Amygdala (tissue), 56 donors: Measurements from ENCODE around the gene INTS1.

Experiments used
- DNase-seq, 56 donors: peaks; one replicate each; lab custom pipeline; 2025; lab: John Stamatoyannopoulos, UW

The INTS1 gene

GRCh38 chr7:1503816-1504775 is at the start of gene INTS1:
Gene INTS1, minus strand, starts transcription at chr7:1504389. Its CDS starts 429 bp downstream, at chr7:1503960.
- DNase-seq = peak; percentile 13 to 94 (median 84)

DNA sequence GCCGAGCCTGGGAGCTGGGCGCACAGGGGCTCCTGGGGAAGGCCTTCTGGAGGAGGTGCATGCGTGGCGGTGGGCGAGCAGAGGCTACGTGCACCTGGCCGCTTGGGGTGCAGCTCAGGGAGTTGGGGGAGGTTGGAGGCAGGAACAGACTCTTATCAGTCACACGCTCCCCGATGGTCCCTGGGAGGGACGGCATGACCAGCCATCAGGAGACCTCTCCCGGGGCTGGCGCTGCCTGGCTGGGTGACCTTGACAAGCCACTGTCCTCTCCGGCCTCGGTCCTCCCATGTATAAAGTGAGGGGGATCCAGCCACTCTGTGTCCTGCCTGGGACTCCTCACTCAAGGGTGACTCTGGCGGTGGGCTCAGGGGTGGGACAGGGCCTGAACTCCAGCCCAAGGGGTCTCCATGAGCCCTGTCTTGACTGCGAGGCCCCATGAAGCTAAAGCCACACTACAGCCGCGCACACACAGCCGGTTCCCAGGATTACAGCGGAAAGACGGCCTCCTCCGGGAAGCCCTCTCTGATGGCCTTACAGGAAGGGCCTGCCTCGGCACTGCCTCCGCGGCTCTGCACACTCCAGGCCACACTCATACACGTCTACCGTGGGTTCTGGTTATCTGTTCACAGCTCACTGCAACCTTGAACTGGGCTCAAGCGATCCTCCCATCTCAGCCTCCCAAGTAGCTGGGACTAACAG is 49.5 kb upstream of the INTS1 start:
- no peak for DNase-seq

DNA sequence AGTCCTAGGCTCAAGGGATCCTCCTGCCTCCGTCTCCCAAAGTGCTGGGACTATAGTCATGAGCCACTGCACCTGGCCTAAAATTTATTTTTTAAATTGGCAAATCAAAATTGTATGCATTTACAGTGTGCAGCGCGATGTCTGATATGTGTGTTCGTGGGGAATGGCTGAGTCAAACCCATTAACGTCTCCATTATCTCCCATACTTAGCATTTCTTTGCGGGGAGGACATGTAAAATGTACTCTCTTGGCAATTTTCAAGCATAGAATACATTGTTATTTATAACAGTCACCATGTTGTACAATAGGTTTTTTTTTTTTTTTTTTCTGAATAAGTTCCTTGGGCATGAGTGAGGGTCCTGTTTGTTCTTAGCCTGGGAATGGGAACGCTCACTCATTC is 48.0 kb upstream of the INTS1 start:
- no peak for DNase-seq

DNA sequence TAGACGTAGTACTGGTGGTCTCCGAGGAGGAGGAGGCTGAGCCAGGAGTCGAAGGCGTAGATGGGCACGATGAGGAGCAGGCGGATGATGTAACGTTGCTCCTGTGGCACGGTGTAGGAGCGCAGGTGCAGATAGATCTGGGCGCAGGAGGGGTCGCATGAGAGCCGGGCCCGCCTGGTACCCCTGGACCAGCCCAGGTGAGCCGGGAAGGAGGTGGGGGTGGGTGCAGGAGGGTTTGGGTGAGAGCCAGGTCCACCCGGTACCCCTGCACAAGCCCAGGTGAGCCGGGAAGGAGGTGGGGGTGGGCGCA is 46.6 kb upstream of the INTS1 start:
- no peak for DNase-seq

DNA sequence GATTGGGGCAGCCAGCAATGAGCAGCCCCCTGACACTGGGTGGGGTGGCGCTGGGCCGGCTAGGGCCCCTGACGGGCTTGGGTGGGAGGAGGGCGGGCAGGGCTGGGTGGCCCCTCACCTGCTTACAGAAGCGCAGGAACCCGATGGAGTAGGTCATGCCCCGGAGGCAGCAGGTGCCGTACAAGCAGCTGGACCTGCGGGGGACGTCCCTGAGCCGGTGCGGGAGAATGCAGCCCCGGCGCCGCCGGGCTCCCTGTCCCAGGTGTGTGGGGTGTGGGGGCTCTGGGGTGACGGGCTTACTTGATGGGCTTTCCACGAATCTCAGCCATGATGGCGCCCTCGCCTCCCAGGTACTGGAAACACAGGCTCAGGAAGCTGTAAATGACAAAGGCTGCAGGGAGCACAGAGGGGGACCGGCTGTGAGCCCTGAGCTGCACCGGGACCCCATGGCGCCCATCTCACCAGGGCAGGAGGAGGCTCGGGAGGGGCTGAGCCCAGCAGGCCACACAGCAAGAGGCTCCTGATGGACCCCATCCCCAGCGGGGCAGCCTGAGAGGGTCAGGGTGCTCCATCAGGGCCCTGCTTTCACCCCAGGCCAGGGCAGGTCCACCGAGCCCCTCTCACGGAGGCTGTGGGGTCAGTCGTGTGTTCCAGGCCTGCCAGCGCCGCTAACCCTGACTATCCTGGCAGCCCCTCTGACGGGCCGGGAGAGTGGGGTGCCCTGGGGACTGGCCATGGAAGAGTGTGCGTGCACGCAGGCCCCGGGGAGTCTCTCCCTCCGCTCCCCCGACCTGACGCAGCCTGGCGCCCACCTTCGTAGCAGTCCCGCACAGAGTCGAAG is 46.0 kb upstream of the INTS1 start:
- no peak for DNase-seq

- no peak for DNase-seq
Measured at GRCh38 chr7:1549357-1550004, 45.3 kb upstream of the INTS1 start.

GRCh38 chr7:1548944-1549343 is 44.8 kb upstream of the INTS1 start:
- no peak for DNase-seq

- no peak for DNase-seq
Measured at GRCh38 chr7:1548438-1548831, 44.2 kb upstream of the INTS1 start.

DNA sequence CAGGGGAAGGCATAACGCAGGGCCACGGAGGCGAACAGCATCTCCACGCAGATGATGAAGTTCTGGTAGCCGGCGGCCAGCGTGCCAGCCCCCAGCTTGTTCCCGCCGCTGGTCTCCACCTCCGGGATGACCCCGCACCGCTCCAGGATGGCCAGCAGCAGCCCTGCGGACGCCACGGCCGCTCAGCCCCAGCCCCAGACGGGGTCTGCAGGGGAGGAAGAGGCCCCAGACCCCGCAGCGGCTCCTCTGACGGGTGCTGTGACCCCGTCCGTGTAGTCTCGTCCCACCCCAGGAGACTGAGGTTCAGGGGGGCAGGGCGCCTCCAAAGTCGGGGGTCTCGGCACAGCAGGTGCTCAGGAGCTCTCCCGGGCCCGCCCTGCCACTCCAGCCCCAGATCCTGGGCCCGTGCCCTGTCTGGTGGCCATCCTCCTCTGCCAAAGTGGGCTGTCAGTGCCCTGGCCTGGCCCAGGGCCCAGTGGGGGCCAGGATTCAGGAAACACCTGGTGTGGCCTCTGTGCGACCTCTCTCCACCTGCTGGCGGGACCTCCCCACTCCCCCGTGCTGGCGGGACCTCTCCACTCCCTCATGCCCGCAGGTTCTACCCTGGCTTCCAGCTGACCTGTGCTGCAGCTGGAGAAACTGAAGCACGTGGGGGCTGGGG is 43.7 kb upstream of the INTS1 start:
- DNase-seq = no peak

DNA sequence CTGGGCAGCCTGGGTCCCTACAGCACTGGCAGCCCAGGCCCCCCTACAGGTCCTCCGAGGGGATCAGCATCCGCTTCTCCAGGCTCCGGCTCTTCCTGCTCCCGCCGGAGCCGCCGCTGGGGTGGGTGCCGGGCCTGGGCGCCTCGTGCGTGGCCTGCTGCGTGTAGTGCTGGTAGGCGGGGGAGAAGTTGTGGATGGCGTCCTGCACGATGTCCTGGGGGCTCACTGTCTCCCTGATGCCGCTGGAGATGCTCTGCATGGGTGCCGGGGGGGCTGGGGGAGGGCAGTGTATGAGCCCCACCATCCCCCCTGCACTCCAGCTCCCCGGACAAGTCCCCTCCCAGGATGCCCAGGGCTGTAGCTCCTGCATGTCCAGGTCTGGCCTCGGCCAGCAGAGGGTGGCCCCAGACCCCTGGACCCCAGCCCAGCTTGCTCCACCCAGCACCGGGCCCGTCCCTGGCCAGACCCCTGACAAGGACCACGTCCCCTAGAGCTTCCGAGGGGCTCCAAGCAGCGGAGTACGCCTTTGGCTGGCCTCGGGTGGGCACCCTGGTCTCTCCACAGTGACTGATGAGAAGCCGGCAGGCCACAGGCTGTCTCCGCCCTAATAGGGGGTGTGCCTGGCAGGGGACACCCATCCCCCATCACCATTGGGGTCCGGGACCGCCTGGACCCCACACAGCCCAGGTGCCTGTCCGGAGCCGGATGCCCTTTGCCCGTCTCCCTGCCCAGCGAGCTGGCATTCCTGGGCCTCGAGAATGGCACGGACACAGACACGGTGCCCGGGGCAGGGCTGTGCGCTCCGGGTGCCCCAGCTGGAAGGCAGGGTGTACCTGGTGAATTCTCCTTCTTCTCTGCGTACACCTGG is 43.0 kb upstream of the INTS1 start:
- no peak for DNase-seq

DNA sequence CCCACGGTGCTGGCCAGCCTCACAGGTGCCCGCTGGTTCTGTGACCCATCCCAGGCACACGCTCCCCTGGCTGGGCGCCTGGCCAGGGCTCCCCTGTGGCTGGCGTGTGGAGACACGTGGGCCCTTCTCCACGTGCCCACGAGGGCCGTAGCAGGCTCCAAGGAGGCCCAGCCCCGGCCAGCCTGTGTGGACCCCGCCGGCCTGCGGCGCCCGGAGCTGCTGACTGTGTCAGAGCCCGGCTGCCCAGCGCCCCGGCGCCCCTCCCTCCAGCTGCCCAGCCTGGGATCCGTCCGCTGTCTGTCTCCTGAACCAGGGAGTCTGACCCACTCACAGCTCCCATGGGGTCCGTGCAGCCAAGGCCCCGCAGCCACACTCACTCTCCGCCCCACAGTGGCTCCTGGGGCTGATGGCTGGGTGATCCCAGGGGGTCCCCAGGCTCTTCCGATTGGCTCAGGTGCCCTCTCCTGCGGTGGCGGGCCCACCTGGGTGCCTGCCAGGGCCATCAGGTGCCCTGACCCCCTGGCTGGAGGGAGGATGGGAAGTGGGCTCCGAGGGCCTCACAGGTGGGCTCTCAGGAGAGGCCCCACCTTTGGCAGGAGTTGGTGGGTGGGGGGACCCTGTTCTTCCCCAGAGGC is 42.2 kb upstream of the INTS1 start:
- no peak for DNase-seq

DNA sequence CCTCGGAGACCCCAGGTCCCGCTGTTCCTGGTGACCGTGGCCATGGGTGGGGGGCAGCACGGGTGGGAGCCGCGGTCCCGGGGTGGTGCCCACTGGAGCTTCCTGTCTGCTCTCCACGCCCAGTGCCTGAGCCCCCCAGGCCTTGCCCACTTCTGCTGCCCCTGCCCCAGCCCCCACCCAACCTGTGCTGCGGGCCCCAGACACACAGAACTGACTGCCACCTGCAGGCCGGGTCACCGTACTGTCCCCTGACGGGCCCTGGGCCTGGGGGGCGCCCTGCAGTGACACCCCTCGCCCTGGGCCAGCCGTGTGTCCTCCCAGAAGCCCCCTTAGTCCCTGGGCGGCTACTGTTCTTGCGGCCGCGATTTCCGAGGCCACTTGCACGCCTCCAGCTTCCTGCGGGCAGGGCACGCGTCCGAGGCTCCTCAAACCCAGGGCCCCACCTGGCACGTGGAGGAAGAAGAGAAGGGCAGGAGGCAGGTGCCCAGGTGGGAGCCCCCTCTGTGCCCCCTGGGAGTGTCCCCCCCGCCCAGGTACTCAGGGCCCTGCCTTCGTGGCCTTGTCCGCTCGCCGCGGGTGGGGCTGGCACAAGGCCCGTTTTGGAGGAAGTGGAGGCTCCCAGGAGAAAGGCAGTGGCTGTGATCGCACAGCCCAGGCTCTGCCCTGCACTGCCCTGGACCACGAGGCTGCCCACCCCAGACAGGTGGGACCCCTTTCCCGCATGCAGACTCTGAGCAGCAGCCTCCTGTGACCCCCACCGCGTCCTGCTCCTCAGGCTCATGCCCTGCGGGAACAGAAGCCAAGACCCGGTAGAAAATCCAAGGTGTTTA is 41.4 kb upstream of the INTS1 start:
- no peak for DNase-seq

DNA sequence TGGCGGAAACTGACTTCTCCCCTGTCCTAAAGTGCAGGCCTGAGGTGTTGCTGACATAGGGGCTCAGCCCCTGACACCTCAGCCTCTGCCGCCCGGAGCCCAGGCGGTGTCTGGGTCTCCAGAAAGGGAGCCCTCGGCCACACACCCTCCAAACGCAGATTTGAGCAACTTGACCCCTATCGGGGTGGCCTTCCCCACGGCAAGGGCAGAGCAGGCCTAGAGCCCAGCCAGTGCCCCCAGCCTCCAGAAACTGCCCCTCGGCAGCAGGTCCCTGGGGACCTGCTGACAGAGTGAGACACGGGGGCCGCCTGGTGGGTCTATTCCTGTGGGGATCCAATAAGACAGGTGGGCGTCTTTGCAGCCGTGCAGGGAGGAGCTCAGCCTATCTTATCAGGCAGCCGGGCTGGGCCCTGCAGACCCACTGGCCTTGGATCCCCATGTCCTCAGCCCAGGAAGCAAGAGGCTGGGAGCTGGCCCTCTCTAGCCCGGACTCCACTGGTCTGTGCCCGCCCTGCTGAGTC is 40.8 kb upstream of the INTS1 start:
- DNase-seq = no peak

- no peak for DNase-seq
Measured at GRCh38 chr7:1544178-1544895, 40.1 kb upstream of the INTS1 start.

- DNase-seq = no peak
Measured at GRCh38 chr7:1543826-1544177, 39.6 kb upstream of the INTS1 start.

DNA sequence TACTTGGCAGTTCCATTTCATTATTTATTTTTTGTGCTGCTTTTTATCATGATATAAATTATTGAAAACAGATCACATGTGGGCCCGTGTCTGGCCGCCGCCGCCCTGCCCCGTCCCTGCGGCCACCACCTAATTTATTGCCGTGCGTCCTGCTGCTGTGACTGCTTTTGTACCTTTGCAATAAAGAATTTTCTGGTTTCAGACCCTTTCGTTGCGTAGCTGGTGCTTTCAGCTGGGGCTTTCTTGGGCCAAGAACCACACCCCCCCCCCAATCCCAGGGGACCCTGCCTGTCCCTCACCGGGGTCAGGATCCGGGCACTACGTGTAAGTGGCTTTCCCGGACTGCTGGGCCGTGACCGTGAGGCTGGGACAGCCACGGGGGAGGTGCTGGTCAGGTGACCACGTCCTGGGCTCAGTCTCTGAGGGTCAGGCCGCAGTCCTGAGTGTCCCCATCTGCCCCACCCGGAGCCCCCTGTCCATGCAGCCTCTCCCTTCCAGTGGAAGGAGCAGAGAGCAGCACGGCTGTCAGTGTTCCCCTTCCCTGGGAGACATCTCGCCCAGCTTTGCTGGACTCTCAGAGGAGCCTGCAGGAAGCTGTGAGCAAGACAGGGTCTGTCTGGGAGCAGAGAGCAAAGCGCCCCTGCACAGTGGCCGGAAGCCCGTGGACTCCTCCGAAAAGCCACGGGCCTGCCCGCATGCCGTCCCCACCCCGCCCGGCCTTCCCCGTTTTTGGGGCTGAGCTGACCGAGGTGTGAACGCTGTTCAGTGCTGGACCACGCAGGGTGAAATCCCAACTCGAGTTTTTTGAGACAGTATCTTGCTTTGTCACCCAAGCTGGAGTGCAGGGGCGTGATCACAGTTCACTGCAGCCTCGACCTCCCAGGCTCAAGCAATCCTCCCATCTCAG is 38.9 kb upstream of the INTS1 start:
- no peak for DNase-seq
